ENCODE data around the gene DEFB114.

The DEFB114 gene

GRCh38 chr6:49982046-49982445 lies 18.1 kb upstream of the DEFB114 start:
- DNase-seq (ENCODE audit: extremely low read depth, low read depth), result no peak
- TF ChIP-seq CTCF (IDR thresholded peaks at IDR 0.05; ENCODE audit: low read depth, low read length), result no peak

- no peak for DNase-seq (ENCODE audit: extremely low read depth, low read depth)
- no peak for TF ChIP-seq CTCF (IDR thresholded peaks at IDR 0.05; ENCODE audit: low read depth, low read length)
Observed at GRCh38 chr6:49980898-49981297, 16.9 kb upstream of the DEFB114 start.

- no peak for DNase-seq (ENCODE audit: extremely low read depth, low read depth)
- TF ChIP-seq CTCF (IDR thresholded peaks at IDR 0.05; ENCODE audit: low read depth, low read length), result no peak
Observed at GRCh38 chr6:49979584-49979983, 15.6 kb upstream of the DEFB114 start.

- no peak for TF ChIP-seq CTCF (IDR thresholded peaks at IDR 0.05; ENCODE audit: low read depth, low read length)
- DNase-seq (ENCODE audit: extremely low read depth, low read depth), result no peak
Observed at GRCh38 chr6:49978332-49979226, 14.6 kb upstream of the DEFB114 start.

- TF ChIP-seq CTCF (IDR thresholded peaks at IDR 0.05; ENCODE audit: low read depth, low read length), result no peak
- no peak for DNase-seq (ENCODE audit: extremely low read depth, low read depth)
Observed at GRCh38 chr6:49969605-49970004, 5.6 kb upstream of the DEFB114 start, which contains the start of gene DEFB113. TSS of gene DEFB113 (minus strand) at chr6:49969625. CDS start at chr6:49969625, 0 bp downstream.

GRCh38 chr6:49966823-49967222 lies 2.9 kb upstream of the DEFB114 start:
- no peak for TF ChIP-seq CTCF (IDR thresholded peaks at IDR 0.05; ENCODE audit: low read depth, low read length)
- no peak for DNase-seq (ENCODE audit: extremely low read depth, low read depth)

- no peak for TF ChIP-seq CTCF (IDR thresholded peaks at IDR 0.05; ENCODE audit: low read depth, low read length)
- DNase-seq (ENCODE audit: extremely low read depth, low read depth), result no peak
Observed at GRCh38 chr6:49966334-49966733, 2.4 kb upstream of the DEFB114 start.

All from AG09319 (cell line).